D721Med (cell line): Measurements from ENCODE around the gene MAN1C1.

Experiments
- DNase-seq: peaks from one replicate; pipeline ENCODE4 v3.0.0; 2011; ENCODE audit warnings: low spot score; ENCODE audit not compliant: insufficient read length
- FAIRE-seq: peaks from 2 replicates; lab custom pipeline; 2011; peaks lifted over from hg19 to GRCh38; lab: Jason Lieb, UNC
- CTCF ChIP-seq: IDR thresholded peaks from 2 replicates; pipeline ENCODE4 v1.5.1; 2012; ENCODE audit warnings: mild to moderate bottlenecking, control low read depth; ENCODE audit not compliant: insufficient read depth; ENCODE audit errors: missing control alignments

MAN1C1 gene

GRCh38 chr1:25756215-25756614, 139.6 kb downstream of the MAN1C1 start:
- FAIRE-seq (no peak), DNase-seq (no peak)
- TF ChIP-seq CTCF = no peak

GRCh38 chr1:25757151-25757845, 140.7 kb downstream of the MAN1C1 start:
- FAIRE-seq (no peak), DNase-seq (no peak)
- TF ChIP-seq CTCF = no peak

GRCh38 chr1:25757846-25758185, 141.2 kb downstream of the MAN1C1 start:
- no peak for TF ChIP-seq CTCF
- no peak for FAIRE-seq

GRCh38 chr1:25758466-25759070, 142.0 kb downstream of the MAN1C1 start:
- DNase-seq (no peak), FAIRE-seq (no peak)
- TF ChIP-seq CTCF = no peak

More at GRCh38 chr1:25757846-25758185, 141.2 kb downstream of the MAN1C1 start:
- DNase-seq = no peak

GRCh38 chr1:25760122-25760719, 143.6 kb downstream of the MAN1C1 start:
- no peak for TF ChIP-seq CTCF
- FAIRE-seq (no peak), DNase-seq (no peak)

GRCh38 chr1:25760871-25761270, 144.3 kb downstream of the MAN1C1 start:
- DNase-seq (no peak), FAIRE-seq (no peak)
- no peak for TF ChIP-seq CTCF

- FAIRE-seq (no peak), DNase-seq (no peak)
- TF ChIP-seq CTCF = no peak
These were observed 146.9 kb downstream of the MAN1C1 start for GRCh38 chr1:25763493-25763892.
